Left renal cortex interstitium (tissue), 4 donors: ENCODE results near the gene PARP3. TPM values are rescaled to one million over a fixed set of nuclear protein-coding genes. Genes with fewer than 3 reads are reported as not detected.

Experiments
- polyA plus RNA-seq, 4 donors: library from polyadenylated mRNA; unstranded; fragments of 120-200 nt; gene quantifications; one replicate each; pipeline ENCODE4 v1.2.1, GENCODE V29; 2013; ENCODE audit not compliant: insufficient read length in 4 of 4

The PARP3 gene
- polyA plus RNA-seq, 4 donors, result 14.6 to 22.7 (median 20.0) TPM

Other genes with a start within 250 kb of the PARP3 start
- under 1 TPM; 0.51 to 0.73 (median 0.59) TPM for gene GRM2, start 235.3 kb upstream of the PARP3 start, polyA plus RNA-seq
- gene IQCF6, start 163.1 kb upstream of the PARP3 start, polyA plus RNA-seq, result not detected
- not detected for gene IQCF2, start 80.7 kb upstream of the PARP3 start, polyA plus RNA-seq
- not detected for gene IQCF5, start 66.8 kb upstream of the PARP3 start, polyA plus RNA-seq
- gene IQCF1, start 39.0 kb upstream of the PARP3 start, polyA plus RNA-seq, result not detected
- 10 to 100 TPM; 18.0 to 24.5 (median 21.3) TPM for gene RRP9, start 459 bp upstream of the PARP3 start, polyA plus RNA-seq
- gene GPR62, start 13.0 kb downstream of the PARP3 start, polyA plus RNA-seq, result under 1 TPM; 0.37 to 0.83 (median 0.59) TPM
- 10 to 100 TPM; 51.1 to 83.6 (median 70.1) TPM for gene PCBP4, start 25.1 kb downstream of the PARP3 start, polyA plus RNA-seq
- 10 to 100 TPM; 82.8 to 96.5 (median 85.3) TPM for gene ABHD14B, start 31.7 kb downstream of the PARP3 start, polyA plus RNA-seq
- 10 to 100 TPM; 24.2 to 36.6 (median 29.8) TPM for gene ABHD14A, start 32.7 kb downstream of the PARP3 start, polyA plus RNA-seq
- 100 to 1,000 TPM in 3 of 4 donors, 10 to 100 TPM in 1; 98.5 to 137 (median 115) TPM for gene ACY1, start 41.2 kb downstream of the PARP3 start, polyA plus RNA-seq
- gene RPL29, start 53.5 kb downstream of the PARP3 start, polyA plus RNA-seq, result 1,000 to 10,000 TPM; 1,583 to 1,933 (median 1,778) TPM
- gene DUSP7, start 114.2 kb downstream of the PARP3 start, polyA plus RNA-seq, result 10 to 100 TPM; 14.6 to 21.5 (median 18.2) TPM
- 1 to 10 TPM; 7.5 to 8.4 (median 7.9) TPM for gene POC1A, start 212.1 kb downstream of the PARP3 start, polyA plus RNA-seq